Ovary (tissue), 3 donors: ENCODE measurements around the gene C6orf163.

Experiments
- EP300 ChIP-seq: sonication (generic); formaldehyde crosslinking; IDR thresholded peaks from one replicate; pipeline ENCODE4 v1.6.1; 2017; ENCODE audit warnings: antibody characterized with exemption
- POLR2A ChIP-seq: fragments of 450-650 bp; IDR thresholded peaks from one replicate; pipeline ENCODE4 v1.6.1; 2017; ENCODE audit warnings: antibody characterized with exemption, mild to moderate bottlenecking, moderate library complexity
- TF ChIP-seq, protein P1 (sequence below), 3 donors: fragments of 450-650 bp in 2 of 3; fragments of 200-600 bp in 1 of 3; IDR thresholded peaks; one replicate each; pipeline versions ENCODE4 v1.5.1 to v1.8.0; 2016 to 2022; ENCODE audit warnings: antibody characterized with exemption in 3 of 3, mild to moderate bottlenecking in 1 of 3
- donor health status: DM: no; HTN: no; CAD: no.

DNA sequence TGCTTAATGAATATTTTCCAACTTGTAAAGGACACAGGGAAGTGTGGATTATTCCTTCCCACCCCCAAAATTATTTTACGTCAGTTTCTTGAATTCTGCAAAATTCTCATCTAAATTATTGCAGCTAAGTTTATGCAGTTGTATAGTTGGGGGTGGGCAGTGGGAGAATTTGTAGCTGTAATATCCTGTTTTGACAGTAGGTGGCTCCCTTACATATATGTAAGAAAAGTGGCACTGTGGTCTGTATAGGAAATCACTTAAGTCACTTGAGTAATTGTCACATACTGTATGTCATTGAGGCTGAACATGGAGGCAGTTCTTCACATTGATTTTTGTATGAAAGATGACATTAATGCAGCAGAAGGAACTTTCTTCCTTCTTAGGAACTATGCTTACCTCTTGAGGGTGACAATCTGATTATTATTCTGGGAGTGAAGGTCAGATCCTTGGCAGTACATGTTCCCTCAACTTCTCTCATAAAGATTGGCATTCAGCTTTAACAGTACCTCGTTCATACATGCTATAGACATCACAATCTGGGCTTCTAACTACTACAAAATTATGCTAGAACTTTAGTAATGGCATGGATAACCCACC is 48.5 kb downstream of the C6orf163 start:
- TF ChIP-seq, protein P1, sequence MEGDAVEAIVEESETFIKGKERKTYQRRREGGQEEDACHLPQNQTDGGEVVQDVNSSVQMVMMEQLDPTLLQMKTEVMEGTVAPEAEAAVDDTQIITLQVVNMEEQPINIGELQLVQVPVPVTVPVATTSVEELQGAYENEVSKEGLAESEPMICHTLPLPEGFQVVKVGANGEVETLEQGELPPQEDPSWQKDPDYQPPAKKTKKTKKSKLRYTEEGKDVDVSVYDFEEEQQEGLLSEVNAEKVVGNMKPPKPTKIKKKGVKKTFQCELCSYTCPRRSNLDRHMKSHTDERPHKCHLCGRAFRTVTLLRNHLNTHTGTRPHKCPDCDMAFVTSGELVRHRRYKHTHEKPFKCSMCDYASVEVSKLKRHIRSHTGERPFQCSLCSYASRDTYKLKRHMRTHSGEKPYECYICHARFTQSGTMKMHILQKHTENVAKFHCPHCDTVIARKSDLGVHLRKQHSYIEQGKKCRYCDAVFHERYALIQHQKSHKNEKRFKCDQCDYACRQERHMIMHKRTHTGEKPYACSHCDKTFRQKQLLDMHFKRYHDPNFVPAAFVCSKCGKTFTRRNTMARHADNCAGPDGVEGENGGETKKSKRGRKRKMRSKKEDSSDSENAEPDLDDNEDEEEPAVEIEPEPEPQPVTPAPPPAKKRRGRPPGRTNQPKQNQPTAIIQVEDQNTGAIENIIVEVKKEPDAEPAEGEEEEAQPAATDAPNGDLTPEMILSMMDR (IDR thresholded peaks at IDR 0.05), result peak; percentile 28 to 69 (median 62)
- no peak for TF ChIP-seq POLR2A
- no peak for TF ChIP-seq EP300
